ENCODE results near the gene WFIKKN1. TPM values are rescaled to one million over a fixed set of nuclear protein-coding genes. Genes with fewer than 3 reads are reported as not detected.

The WFIKKN1 gene
- total and polyA plus RNA-seq, 2 donors from 2014 or later: 0.69 to 1.8 TPM

GRCh38 chr16:582614-583331, 48.0 kb upstream of the WFIKKN1 start:
- Histone ChIP-seq H3K27ac (ENCODE audit: low read depth in 2 of 2, low read length in 2 of 2) (no peak overlapping the region), H3K4me1 (ENCODE audit: control insufficient read depth in 2 of 3, insufficient read depth in 2 of 3, low read depth in 1 of 3, low read length in 3 of 3) (peaks cover 0 to 9% (median 8%) of the 10 kb centered on the region in 3 donors), H3K9me3 (ENCODE audit: control insufficient read depth in 2 of 3, insufficient read depth in 1 of 3, low read length in 3 of 3) (no peaks in the 10 kb centered on the region), H3K9ac (ENCODE audit: low read length in 3 of 3) (no peak overlapping the region), H3K36me3 (ENCODE audit: control insufficient read depth in 2 of 3, insufficient read depth in 3 of 3, low read length in 3 of 3) (no peaks in the 10 kb centered on the region), H3K27me3 (ENCODE audit: control insufficient read depth, insufficient read depth, low read length) (no peaks in the 10 kb centered on the region), H3K4me3 (ENCODE audit: low read length in 3 of 3) (no peak overlapping the region)
- TF ChIP-seq, protein P1, sequence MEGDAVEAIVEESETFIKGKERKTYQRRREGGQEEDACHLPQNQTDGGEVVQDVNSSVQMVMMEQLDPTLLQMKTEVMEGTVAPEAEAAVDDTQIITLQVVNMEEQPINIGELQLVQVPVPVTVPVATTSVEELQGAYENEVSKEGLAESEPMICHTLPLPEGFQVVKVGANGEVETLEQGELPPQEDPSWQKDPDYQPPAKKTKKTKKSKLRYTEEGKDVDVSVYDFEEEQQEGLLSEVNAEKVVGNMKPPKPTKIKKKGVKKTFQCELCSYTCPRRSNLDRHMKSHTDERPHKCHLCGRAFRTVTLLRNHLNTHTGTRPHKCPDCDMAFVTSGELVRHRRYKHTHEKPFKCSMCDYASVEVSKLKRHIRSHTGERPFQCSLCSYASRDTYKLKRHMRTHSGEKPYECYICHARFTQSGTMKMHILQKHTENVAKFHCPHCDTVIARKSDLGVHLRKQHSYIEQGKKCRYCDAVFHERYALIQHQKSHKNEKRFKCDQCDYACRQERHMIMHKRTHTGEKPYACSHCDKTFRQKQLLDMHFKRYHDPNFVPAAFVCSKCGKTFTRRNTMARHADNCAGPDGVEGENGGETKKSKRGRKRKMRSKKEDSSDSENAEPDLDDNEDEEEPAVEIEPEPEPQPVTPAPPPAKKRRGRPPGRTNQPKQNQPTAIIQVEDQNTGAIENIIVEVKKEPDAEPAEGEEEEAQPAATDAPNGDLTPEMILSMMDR (IDR thresholded peaks at IDR 0.05; ENCODE audit: borderline replicate concordance, extremely low read depth, insufficient read depth): no peak
- DNase-seq (peak in 1 of 5 donors; percentile 52), FAIRE-seq (no peak)
- intact Hi-C loops (cut with DNase I): no loop called here

- H3K4me1 ChIP-seq (ENCODE audit: control insufficient read depth in 2 of 3, insufficient read depth in 2 of 3, low read depth in 1 of 3, low read length in 3 of 3): peaks cover 0 to 14% (median 13%) of the 10 kb centered on the region in 3 donors
- H3K27ac ChIP-seq (ENCODE audit: low read depth in 2 of 2, low read length in 2 of 2): no peak overlapping the region
- no peak overlapping the region for H3K4me3 ChIP-seq (ENCODE audit: low read length in 3 of 3)
- DNase-seq (no peak), FAIRE-seq (no peak)
- TF ChIP-seq, protein P1 (IDR thresholded peaks at IDR 0.05; ENCODE audit: borderline replicate concordance, extremely low read depth, insufficient read depth): no peak
- no peaks in the 10 kb centered on the region for H3K36me3 ChIP-seq (ENCODE audit: control insufficient read depth in 2 of 3, insufficient read depth in 3 of 3, low read length in 3 of 3)
- no peaks in the 10 kb centered on the region for H3K27me3 ChIP-seq (ENCODE audit: control insufficient read depth, insufficient read depth, low read length)
- H3K9me3 ChIP-seq (ENCODE audit: control insufficient read depth in 2 of 3, insufficient read depth in 1 of 3, low read length in 3 of 3): no peaks in the 10 kb centered on the region
- no peak overlapping the region for H3K9ac ChIP-seq (ENCODE audit: low read length in 3 of 3)
- intact Hi-C loops (cut with DNase I): no loop called here
Observed at GRCh38 chr16:583470-583814, 47.3 kb upstream of the WFIKKN1 start.

GRCh38 chr16:583815-584591, 46.8 kb upstream of the WFIKKN1 start:
- H3K9me3 ChIP-seq (ENCODE audit: control insufficient read depth in 2 of 3, insufficient read depth in 1 of 3, low read length in 3 of 3): no peaks in the 10 kb centered on the region
- no peaks in the 10 kb centered on the region for H3K27me3 ChIP-seq (ENCODE audit: control insufficient read depth, insufficient read depth, low read length)
- TF ChIP-seq, protein P1 (IDR thresholded peaks at IDR 0.05; ENCODE audit: borderline replicate concordance, extremely low read depth, insufficient read depth): no peak
- no peak for FAIRE-seq
- no peak overlapping the region for H3K9ac ChIP-seq (ENCODE audit: low read length in 3 of 3)
- peaks cover 0 to 17% (median 13%) of the 10 kb centered on the region in 3 donors for H3K4me1 ChIP-seq (ENCODE audit: control insufficient read depth in 2 of 3, insufficient read depth in 2 of 3, low read depth in 1 of 3, low read length in 3 of 3)
- no peak overlapping the region for H3K4me3 ChIP-seq (ENCODE audit: low read length in 3 of 3)
- H3K36me3 ChIP-seq (ENCODE audit: control insufficient read depth in 2 of 3, insufficient read depth in 3 of 3, low read length in 3 of 3): no peaks in the 10 kb centered on the region
- no peak overlapping the region for H3K27ac ChIP-seq (ENCODE audit: low read depth in 2 of 2, low read length in 2 of 2)
- DNase-seq: peak in 2 of 5 donors; percentile 47 to 64
- intact Hi-C loops (cut with DNase I): no loop called here

Data from kidney (tissue), 14 donors.